HEK293 (cell line): ENCODE measurements around the gene SMARCD3.

Experiments
- CTCF ChIA-PET: fragments of 350-600 bp; formaldehyde crosslinking; extraction: SDS; loops from one replicate; lab custom pipeline; 2021; ENCODE audit warnings: antibody characterized with exemption; lab: Yijun Ruan, JAX
- POLR2A ChIA-PET: fragments of 300-600 bp; formaldehyde crosslinking; extraction: SDS; loops from one replicate; lab custom pipeline; 2020; ENCODE audit warnings: antibody characterized with exemption, inconsistent platforms; lab: Yijun Ruan, JAX
- H3K27ac ChIP-seq: fragments of 200-500 bp; sonication (Bioruptor generic); 2 replicates; pipeline ENCODE4 v1.5.1; 2014; ENCODE audit warnings: low read depth, low read length, control low read depth, inconsistent platforms; ENCODE audit errors: extremely low read depth
- H3K36me3 ChIP-seq, 2 experiments: fragments of 200-500 bp in 1 of 2; sonication (Bioruptor generic) in 1 of 2; 1 replicate in 1 of 2; 2 replicates in 1 of 2; pipeline ENCODE4 v1.5.1; 2014 to 2017; ENCODE audit warnings: inconsistent platforms in 2 of 2, low read length in 2 of 2; ENCODE audit not compliant: control insufficient read depth in 2 of 2, insufficient read depth in 1 of 2
- H3K4me1 ChIP-seq: fragments of 200-500 bp; sonication (Bioruptor generic); 2 replicates; pipeline ENCODE4 v1.5.1; 2014; ENCODE audit warnings: mild to moderate bottlenecking, low read length, inconsistent platforms; ENCODE audit not compliant: control insufficient read depth, insufficient read depth
- H3K4me3 ChIP-seq: 2 replicates; pipeline ENCODE4 v1.5.1; 2011; ENCODE audit warnings: low read depth, mild to moderate bottlenecking, control low read depth, low read length, moderate library complexity
- H3K9me3 ChIP-seq: fragments of 200-500 bp; sonication (Bioruptor generic); 2 replicates; pipeline ENCODE4 v1.5.1; 2014; ENCODE audit warnings: low read depth, low read length, inconsistent platforms; ENCODE audit not compliant: control insufficient read depth, insufficient read depth
- GLIS2 ChIP-seq: fragments of 450-650 bp; formaldehyde crosslinking; IDR thresholded peaks from 2 replicates; pipeline ENCODE4 v1.5.1; 2016; ENCODE audit warnings: missing biosample characterization, missing genetic modification characterization
- MEIS1 ChIP-seq: sonication (generic); formaldehyde crosslinking; IDR thresholded peaks from 2 replicates; pipeline ENCODE4 v1.8.1; 2022; ENCODE audit warnings: missing genetic modification reagents, mild to moderate bottlenecking, borderline replicate concordance
- SP7 ChIP-seq: fragments of 450-650 bp; formaldehyde crosslinking; IDR thresholded peaks from 2 replicates; pipeline ENCODE4 v1.5.1; 2016; ENCODE audit warnings: missing biosample characterization, missing genetic modification characterization
- WT1 ChIP-seq: fragments of 450-650 bp; formaldehyde crosslinking; IDR thresholded peaks from 2 replicates; pipeline ENCODE4 v1.5.1; 2016; ENCODE audit warnings: missing biosample characterization, missing genetic modification characterization
- ZNF10 ChIP-seq: fragments of 450-650 bp; formaldehyde crosslinking; IDR thresholded peaks from 2 replicates; pipeline ENCODE4 v1.5.1; 2017; ENCODE audit warnings: missing biosample characterization, missing genetic modification characterization
- ZNF169 ChIP-seq: fragments of 450-650 bp; formaldehyde crosslinking; IDR thresholded peaks from 2 replicates; pipeline ENCODE4 v1.5.1; 2016; ENCODE audit warnings: missing biosample characterization, missing genetic modification characterization
- ZNF184 ChIP-seq: fragments of 450-650 bp; IDR thresholded peaks from 2 replicates; pipeline ENCODE4 v1.5.1; 2018; ENCODE audit warnings: missing biosample characterization, mild to moderate bottlenecking, missing genetic modification characterization
- ZNF223 ChIP-seq: fragments of 450-650 bp; formaldehyde crosslinking; IDR thresholded peaks from 2 replicates; pipeline ENCODE4 v1.5.1; 2016; ENCODE audit warnings: missing biosample characterization, missing genetic modification characterization
- ZNF311 ChIP-seq: fragments of 450-650 bp; formaldehyde crosslinking; IDR thresholded peaks from 2 replicates; pipeline ENCODE4 v1.5.1; 2017; ENCODE audit warnings: missing biosample characterization, missing genetic modification characterization, borderline replicate concordance
- ZNF341 ChIP-seq: fragments of 450-650 bp; formaldehyde crosslinking; IDR thresholded peaks from 2 replicates; pipeline ENCODE4; 2016; ENCODE audit warnings: low read depth, missing biosample characterization, missing genetic modification characterization
- ZNF350 ChIP-seq: fragments of 450-650 bp; formaldehyde crosslinking; IDR thresholded peaks from 2 replicates; pipeline ENCODE4 v1.5.0; 2017; ENCODE audit warnings: missing biosample characterization, mild to moderate bottlenecking, missing genetic modification characterization
- ZNF391 ChIP-seq: fragments of 450-650 bp; formaldehyde crosslinking; IDR thresholded peaks from 2 replicates; pipeline ENCODE4 v1.5.1; 2016; ENCODE audit warnings: low read depth, missing biosample characterization, missing genetic modification characterization, borderline replicate concordance
- ZNF423 ChIP-seq: fragments of 450-650 bp; formaldehyde crosslinking; IDR thresholded peaks from 2 replicates; pipeline ENCODE4 v1.5.1; 2016; ENCODE audit warnings: missing biosample characterization, missing genetic modification characterization
- ZNF629 ChIP-seq: fragments of 450-650 bp; formaldehyde crosslinking; IDR thresholded peaks from 2 replicates; pipeline ENCODE4 v1.5.1; 2017; ENCODE audit warnings: missing biosample characterization, missing genetic modification characterization
- ZNF670 ChIP-seq: fragments of 450-650 bp; formaldehyde crosslinking; IDR thresholded peaks from 2 replicates; pipeline ENCODE4 v1.5.1; 2016; ENCODE audit warnings: missing biosample characterization, missing genetic modification characterization, low read depth
- TF ChIP-seq, protein P1 (sequence below): fragments of 450-650 bp; formaldehyde crosslinking; IDR thresholded peaks from 2 replicates; pipeline ENCODE4 v1.5.1; 2016; ENCODE audit warnings: missing biosample characterization, missing genetic modification characterization
- TF ChIP-seq, protein P2 (sequence below): fragments of 450-650 bp; formaldehyde crosslinking; IDR thresholded peaks from 2 replicates; pipeline ENCODE4 v1.5.1; 2017; ENCODE audit warnings: missing biosample characterization, mild to moderate bottlenecking, missing genetic modification characterization, moderate library complexity
- TF ChIP-seq, protein P3 (sequence below): fragments of 450-650 bp; formaldehyde crosslinking; IDR thresholded peaks from 2 replicates; pipeline ENCODE4 v1.5.1; 2017; ENCODE audit warnings: missing biosample characterization, missing genetic modification characterization
- TF ChIP-seq, protein P4 (sequence below): fragments of 450-650 bp; formaldehyde crosslinking; IDR thresholded peaks from 2 replicates; pipeline ENCODE4 v1.5.1; 2016; ENCODE audit warnings: missing biosample characterization, missing genetic modification characterization
- TF ChIP-seq, protein P5 (sequence below): fragments of 450-650 bp; formaldehyde crosslinking; IDR thresholded peaks from 2 replicates; pipeline ENCODE4 v1.5.1; 2017; ENCODE audit warnings: missing biosample characterization, missing genetic modification characterization

The SMARCD3 gene

DNA sequence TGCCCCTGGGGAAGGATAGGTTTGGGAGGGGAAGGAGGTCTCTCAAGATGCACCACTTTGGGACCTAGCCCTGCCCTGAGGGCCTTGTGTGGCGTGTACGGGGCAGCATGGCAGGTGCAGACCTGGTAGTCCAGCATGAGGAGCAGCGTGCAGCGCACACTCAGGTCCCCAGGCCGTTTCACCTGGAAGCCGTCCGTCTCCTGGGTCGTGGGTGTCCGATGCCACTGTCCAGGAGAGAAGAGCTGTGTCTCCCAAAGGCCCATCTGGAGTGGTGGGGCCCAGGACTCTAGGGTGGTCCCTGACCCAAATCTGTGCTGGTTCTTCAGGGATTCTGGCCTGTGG is 6.8 kb downstream of the SMARCD3 start:
- Histone ChIP-seq H3K9me3 (no peaks in the 10 kb centered on the region), H3K4me3 (no peak overlapping the region), H3K27ac (no peak overlapping the region), H3K36me3 (peaks cover 0 to 64% of the 10 kb centered on the region in 2 experiments; a peak in 1 of 3 replicates), H3K4me1 (no peaks in the 10 kb centered on the region)
- ChIA-PET POLR2A (interaction anchor here (2.6 to 4.1 kb wide), 2 partner anchors 9 to 14 kb away, joined by 12 to 23 read pairs; partner anchors contain the start of genes ABCF2 and CHPF2), CTCF (interaction anchor here (0.7 kb wide), 1 partner anchor 57 kb away, joined by 3 read pairs; no protein-coding TSS in a partner anchor)
- TF ChIP-seq ZNF391 (no peak), ZNF629 (tag by site-specific recombination) (no peak), ZNF341 (tag by site-specific recombination) (no peak), WT1 (tag by site-specific recombination) (no peak), ZNF169 (tag by site-specific recombination) (no peak), ZNF423 (no peak), ZNF184 (tag by site-specific recombination) (no peak), ZNF223 (tag by site-specific recombination) (no peak), MEIS1 (no peak), GLIS2 (tag by site-specific recombination) (no peak), ZNF10 (tag by site-specific recombination) (no peak), ZNF350 (tag by site-specific recombination) (no peak), ZNF311 (tag by site-specific recombination) (no peak), SP7 (tag by site-specific recombination) (no peak), ZNF670 (tag by site-specific recombination) (no peak)
- TF ChIP-seq, protein P1, sequence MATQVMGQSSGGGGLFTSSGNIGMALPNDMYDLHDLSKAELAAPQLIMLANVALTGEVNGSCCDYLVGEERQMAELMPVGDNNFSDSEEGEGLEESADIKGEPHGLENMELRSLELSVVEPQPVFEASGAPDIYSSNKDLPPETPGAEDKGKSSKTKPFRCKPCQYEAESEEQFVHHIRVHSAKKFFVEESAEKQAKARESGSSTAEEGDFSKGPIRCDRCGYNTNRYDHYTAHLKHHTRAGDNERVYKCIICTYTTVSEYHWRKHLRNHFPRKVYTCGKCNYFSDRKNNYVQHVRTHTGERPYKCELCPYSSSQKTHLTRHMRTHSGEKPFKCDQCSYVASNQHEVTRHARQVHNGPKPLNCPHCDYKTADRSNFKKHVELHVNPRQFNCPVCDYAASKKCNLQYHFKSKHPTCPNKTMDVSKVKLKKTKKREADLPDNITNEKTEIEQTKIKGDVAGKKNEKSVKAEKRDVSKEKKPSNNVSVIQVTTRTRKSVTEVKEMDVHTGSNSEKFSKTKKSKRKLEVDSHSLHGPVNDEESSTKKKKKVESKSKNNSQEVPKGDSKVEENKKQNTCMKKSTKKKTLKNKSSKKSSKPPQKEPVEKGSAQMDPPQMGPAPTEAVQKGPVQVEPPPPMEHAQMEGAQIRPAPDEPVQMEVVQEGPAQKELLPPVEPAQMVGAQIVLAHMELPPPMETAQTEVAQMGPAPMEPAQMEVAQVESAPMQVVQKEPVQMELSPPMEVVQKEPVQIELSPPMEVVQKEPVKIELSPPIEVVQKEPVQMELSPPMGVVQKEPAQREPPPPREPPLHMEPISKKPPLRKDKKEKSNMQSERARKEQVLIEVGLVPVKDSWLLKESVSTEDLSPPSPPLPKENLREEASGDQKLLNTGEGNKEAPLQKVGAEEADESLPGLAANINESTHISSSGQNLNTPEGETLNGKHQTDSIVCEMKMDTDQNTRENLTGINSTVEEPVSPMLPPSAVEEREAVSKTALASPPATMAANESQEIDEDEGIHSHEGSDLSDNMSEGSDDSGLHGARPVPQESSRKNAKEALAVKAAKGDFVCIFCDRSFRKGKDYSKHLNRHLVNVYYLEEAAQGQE = no peak
- TF ChIP-seq, protein P2, sequence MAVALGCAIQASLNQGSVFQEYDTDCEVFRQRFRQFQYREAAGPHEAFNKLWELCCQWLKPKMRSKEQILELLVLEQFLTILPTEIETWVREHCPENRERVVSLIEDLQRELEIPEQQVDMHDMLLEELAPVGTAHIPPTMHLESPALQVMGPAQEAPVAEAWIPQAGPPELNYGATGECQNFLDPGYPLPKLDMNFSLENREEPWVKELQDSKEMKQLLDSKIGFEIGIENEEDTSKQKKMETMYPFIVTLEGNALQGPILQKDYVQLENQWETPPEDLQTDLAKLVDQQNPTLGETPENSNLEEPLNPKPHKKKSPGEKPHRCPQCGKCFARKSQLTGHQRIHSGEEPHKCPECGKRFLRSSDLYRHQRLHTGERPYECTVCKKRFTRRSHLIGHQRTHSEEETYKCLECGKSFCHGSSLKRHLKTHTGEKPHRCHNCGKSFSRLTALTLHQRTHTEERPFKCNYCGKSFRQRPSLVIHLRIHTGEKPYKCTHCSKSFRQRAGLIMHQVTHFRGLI (tag by site-specific recombination) = no peak
- TF ChIP-seq, protein P3, sequence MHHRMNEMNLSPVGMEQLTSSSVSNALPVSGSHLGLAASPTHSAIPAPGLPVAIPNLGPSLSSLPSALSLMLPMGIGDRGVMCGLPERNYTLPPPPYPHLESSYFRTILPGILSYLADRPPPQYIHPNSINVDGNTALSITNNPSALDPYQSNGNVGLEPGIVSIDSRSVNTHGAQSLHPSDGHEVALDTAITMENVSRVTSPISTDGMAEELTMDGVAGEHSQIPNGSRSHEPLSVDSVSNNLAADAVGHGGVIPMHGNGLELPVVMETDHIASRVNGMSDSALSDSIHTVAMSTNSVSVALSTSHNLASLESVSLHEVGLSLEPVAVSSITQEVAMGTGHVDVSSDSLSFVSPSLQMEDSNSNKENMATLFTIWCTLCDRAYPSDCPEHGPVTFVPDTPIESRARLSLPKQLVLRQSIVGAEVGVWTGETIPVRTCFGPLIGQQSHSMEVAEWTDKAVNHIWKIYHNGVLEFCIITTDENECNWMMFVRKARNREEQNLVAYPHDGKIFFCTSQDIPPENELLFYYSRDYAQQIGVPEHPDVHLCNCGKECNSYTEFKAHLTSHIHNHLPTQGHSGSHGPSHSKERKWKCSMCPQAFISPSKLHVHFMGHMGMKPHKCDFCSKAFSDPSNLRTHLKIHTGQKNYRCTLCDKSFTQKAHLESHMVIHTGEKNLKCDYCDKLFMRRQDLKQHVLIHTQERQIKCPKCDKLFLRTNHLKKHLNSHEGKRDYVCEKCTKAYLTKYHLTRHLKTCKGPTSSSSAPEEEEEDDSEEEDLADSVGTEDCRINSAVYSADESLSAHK (tag by site-specific recombination) = no peak
- TF ChIP-seq, protein P4, sequence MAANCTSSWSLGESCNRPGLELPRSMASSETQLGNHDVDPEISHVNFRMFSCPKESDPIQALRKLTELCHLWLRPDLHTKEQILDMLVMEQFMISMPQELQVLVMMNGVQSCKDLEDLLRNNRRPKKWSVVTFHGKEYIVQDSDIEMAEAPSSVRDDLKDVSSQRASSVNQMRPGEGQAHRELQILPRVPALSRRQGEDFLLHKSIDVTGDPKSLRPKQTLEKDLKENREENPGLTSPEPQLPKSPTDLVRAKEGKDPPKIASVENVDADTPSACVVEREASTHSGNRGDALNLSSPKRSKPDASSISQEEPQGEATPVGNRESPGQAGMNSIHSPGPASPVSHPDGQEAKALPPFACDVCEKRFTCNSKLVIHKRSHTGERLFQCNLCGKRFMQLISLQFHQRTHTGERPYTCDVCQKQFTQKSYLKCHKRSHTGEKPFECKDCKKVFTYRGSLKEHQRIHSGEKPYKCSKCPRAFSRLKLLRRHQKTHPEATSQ = no peak
- TF ChIP-seq, protein P5, sequence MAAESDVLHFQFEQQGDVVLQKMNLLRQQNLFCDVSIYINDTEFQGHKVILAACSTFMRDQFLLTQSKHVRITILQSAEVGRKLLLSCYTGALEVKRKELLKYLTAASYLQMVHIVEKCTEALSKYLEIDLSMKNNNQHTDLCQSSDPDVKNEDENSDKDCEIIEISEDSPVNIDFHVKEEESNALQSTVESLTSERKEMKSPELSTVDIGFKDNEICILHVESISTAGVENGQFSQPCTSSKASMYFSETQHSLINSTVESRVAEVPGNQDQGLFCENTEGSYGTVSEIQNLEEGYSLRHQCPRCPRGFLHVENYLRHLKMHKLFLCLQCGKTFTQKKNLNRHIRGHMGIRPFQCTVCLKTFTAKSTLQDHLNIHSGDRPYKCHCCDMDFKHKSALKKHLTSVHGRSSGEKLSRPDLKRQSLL (tag by site-specific recombination) = no peak
